DND-41 (cell line): ENCODE results near the gene KIAA0040.

Experiments used
- ATAC-seq: fragments of 200-7000 bp; cut with Tn5 transposase; 3 replicates; pipeline ENCODE4 v1.9.1; 2021; ENCODE audit warnings: low read depth; ENCODE audit not compliant: insufficient read depth
- DNase-seq: peaks from one replicate; pipeline ENCODE4 v3.0.0-alpha.2; 2020
- H2AFZ ChIP-seq: 2 replicates; pipeline ENCODE4 v1.6.0; 2012; ENCODE audit warnings: low read depth, low read length
- H3K27ac ChIP-seq: 2 replicates; pipeline ENCODE4 v1.5.1; 2012; ENCODE audit warnings: low read length, inconsistent platforms
- H3K27me3 ChIP-seq: fragments of 200-600 bp; sonication (generic); 2 replicates; pipeline ENCODE4 v1.6.0; 2012; ENCODE audit warnings: low read length, mild to moderate bottlenecking, inconsistent platforms; ENCODE audit not compliant: insufficient read depth, poor library complexity
- H3K36me3 ChIP-seq: 2 replicates; pipeline ENCODE4 v1.5.1; 2012; ENCODE audit warnings: low read length, inconsistent platforms; ENCODE audit not compliant: insufficient read depth
- H3K4me1 ChIP-seq: 2 replicates; pipeline ENCODE4 v1.5.1; 2012; ENCODE audit warnings: mild to moderate bottlenecking, low read length; ENCODE audit not compliant: insufficient read depth
- H3K4me2 ChIP-seq: 2 replicates; pipeline ENCODE4 v1.6.0; 2012; ENCODE audit warnings: mild to moderate bottlenecking, moderate library complexity, low read length, inconsistent platforms; ENCODE audit not compliant: insufficient read depth
- H3K4me3 ChIP-seq, 2 experiments: fragments of 200-600 bp in 1 of 2; shearing (Covaris generic) in 1 of 2; 2 replicates each; pipeline ENCODE4 v1.5.1; 2012 to 2016; ENCODE audit warnings: inconsistent platforms in 2 of 2, low read length in 2 of 2, mild to moderate bottlenecking in 2 of 2, low read depth in 1 of 2, moderate library complexity in 1 of 2
- H3K79me2 ChIP-seq: 2 replicates; pipeline ENCODE4 v1.6.0; 2012; ENCODE audit warnings: low read length, inconsistent platforms; ENCODE audit not compliant: insufficient read depth
- H3K9ac ChIP-seq: 2 replicates; pipeline ENCODE4 v1.6.0; 2012; ENCODE audit warnings: low read depth, mild to moderate bottlenecking, inconsistent platforms, low read length, moderate library complexity
- H3K9me3 ChIP-seq: 2 replicates; pipeline ENCODE4 v1.5.1; 2012; ENCODE audit warnings: low read length, moderate library complexity, mild to moderate bottlenecking, inconsistent platforms; ENCODE audit not compliant: insufficient read depth, severe bottlenecking
- H4K20me1 ChIP-seq: 2 replicates; pipeline ENCODE4 v1.6.0; 2012; ENCODE audit warnings: low read length; ENCODE audit not compliant: insufficient read depth
- EZH2 ChIP-seq: IDR thresholded peaks from 3 replicates; pipeline ENCODE4 v1.6.1; 2012; ENCODE audit warnings: borderline replicate concordance, low read depth, mild to moderate bottlenecking, moderate library complexity, low read length, inconsistent platforms; ENCODE audit not compliant: severe bottlenecking
- TF ChIP-seq, protein P1 (sequence below): IDR thresholded peaks from 2 replicates; pipeline ENCODE4 v1.5.1; 2012; ENCODE audit warnings: borderline replicate concordance, low read length, moderate library complexity, mild to moderate bottlenecking; ENCODE audit not compliant: poor library complexity, severe bottlenecking; ENCODE audit errors: extremely low read depth

Gene KIAA0040

DNA sequence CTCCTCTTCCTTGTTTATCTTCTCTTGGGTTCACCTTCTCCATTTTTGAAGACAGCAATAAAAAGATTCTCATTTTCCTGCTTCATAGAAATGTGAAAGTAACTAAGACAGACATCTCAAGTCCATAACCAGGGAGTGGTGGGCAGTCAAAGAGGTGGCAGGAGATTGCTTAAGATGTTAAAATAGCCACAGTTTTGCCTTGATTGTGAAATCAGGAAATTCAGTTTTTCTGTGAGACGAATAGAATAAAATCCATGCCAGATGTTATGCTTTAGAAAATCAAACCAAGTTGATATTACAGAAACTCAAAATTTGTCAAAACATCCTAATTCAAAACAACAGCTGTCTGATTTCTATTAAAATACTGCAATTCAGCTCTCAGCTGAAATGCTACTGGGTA lies 67.7 kb downstream of the KIAA0040 start:
- H3K9ac ChIP-seq: no peak overlapping the region
- no peak overlapping the region for H3K4me3 ChIP-seq
- H3K9me3 ChIP-seq: no peaks in the 10 kb centered on the region
- no peaks in the 10 kb centered on the region for H4K20me1 ChIP-seq
- peaks cover 3% of the 10 kb centered on the region for H3K27me3 ChIP-seq
- no peaks in the 10 kb centered on the region for H3K79me2 ChIP-seq
- H3K27ac ChIP-seq: no peak overlapping the region
- TF ChIP-seq EZH2: no peak
- TF ChIP-seq, protein P1, sequence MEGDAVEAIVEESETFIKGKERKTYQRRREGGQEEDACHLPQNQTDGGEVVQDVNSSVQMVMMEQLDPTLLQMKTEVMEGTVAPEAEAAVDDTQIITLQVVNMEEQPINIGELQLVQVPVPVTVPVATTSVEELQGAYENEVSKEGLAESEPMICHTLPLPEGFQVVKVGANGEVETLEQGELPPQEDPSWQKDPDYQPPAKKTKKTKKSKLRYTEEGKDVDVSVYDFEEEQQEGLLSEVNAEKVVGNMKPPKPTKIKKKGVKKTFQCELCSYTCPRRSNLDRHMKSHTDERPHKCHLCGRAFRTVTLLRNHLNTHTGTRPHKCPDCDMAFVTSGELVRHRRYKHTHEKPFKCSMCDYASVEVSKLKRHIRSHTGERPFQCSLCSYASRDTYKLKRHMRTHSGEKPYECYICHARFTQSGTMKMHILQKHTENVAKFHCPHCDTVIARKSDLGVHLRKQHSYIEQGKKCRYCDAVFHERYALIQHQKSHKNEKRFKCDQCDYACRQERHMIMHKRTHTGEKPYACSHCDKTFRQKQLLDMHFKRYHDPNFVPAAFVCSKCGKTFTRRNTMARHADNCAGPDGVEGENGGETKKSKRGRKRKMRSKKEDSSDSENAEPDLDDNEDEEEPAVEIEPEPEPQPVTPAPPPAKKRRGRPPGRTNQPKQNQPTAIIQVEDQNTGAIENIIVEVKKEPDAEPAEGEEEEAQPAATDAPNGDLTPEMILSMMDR: no peak
- no peak overlapping the region for H3K4me2 ChIP-seq
- H3K36me3 ChIP-seq: no peaks in the 10 kb centered on the region
- no peak for ATAC-seq
- DNase-seq: no peak
- no peak overlapping the region for H2AFZ ChIP-seq
- H3K4me1 ChIP-seq: peaks cover 2% of the 10 kb centered on the region; the same call in 1 of the 2 replicates

DNA sequence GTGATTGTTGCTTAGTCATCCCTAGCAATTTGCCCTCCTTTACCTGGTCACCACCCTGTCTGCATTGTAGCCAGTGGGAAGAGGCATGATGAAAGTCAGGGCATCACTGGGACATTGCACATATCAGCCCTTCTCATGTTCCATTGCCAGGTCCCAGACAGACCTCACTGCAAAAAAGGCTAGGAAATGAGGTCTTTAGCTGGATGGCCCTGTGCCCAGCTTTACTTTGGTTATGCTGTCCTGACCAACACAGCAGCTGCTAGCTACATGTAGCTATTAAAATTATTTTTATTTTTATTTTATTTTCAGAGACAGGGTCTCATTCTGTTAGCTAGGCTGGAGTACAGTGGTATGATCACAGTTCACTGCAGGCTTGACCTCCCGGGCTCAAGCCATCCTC lies 72.1 kb downstream of the KIAA0040 start:
- no peak overlapping the region for H3K9ac ChIP-seq
- H3K9me3 ChIP-seq: no peaks in the 10 kb centered on the region
- no peaks in the 10 kb centered on the region for H3K36me3 ChIP-seq
- no peaks in the 10 kb centered on the region for H4K20me1 ChIP-seq
- H3K27ac ChIP-seq: no peak overlapping the region
- TF ChIP-seq, protein P1: no peak
- TF ChIP-seq EZH2: no peak
- H3K4me1 ChIP-seq: no peaks in the 10 kb centered on the region
- no peaks in the 10 kb centered on the region for H3K79me2 ChIP-seq
- peaks cover 3% of the 10 kb centered on the region for H3K27me3 ChIP-seq
- no peak for ATAC-seq
- H2AFZ ChIP-seq: no peak overlapping the region
- no peak for DNase-seq
- no peak overlapping the region for H3K4me3 ChIP-seq
- H3K4me2 ChIP-seq: no peak overlapping the region

DNA sequence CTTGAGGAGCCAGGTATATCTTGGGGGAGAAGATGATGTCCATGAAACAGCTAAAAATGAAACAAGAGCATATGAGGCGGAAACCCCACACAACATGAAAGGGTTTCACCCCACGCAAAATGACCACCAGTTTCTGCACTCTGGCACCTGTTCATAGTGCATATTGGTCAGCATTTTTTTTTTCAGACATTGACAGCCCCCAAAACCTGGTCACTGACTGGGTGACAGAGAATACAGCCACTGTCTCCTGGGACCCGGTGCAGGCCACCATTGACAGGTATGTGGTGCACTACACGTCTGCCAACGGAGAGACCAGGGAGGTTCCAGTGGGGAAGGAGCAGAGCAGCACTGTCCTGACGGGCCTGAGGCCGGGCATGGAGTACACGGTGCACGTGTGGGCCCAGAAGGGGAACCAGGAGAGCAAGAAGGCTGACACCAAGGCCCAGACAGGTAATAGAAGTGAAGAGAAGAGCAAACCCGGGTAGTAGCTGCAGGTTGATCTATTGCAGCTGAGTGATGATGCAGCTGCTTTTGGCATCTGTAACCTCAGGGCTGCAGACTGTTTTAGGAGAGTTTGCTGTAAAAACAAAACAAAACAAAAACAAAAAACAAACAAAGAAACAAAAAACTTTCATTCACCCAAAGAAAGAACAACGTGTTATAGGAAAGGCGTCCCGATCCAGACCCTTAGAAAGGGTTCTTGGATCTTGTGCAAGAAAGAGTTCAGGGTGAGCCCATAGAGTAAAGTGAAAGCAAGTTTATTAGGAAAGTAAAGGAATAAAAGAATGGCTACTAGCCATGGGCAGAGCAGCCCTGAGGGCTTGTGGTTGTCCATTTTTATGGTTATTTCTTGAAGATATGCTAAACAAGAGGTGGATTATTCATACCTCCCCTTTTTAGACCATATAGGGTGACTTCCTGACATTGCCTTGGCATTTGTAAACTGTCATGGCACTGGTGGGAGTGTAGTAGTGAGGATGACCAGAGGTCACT lies 73.9 kb downstream of the KIAA0040 start:
- Histone ChIP-seq H3K4me3 (no peak overlapping the region), H3K4me1 (no peaks in the 10 kb centered on the region), H4K20me1 (no peaks in the 10 kb centered on the region), H3K9me3 (no peaks in the 10 kb centered on the region), H3K36me3 (no peaks in the 10 kb centered on the region), H3K79me2 (no peaks in the 10 kb centered on the region), H3K27ac (no peak overlapping the region), H3K27me3 (no peaks in the 10 kb centered on the region), H3K4me2 (no peak overlapping the region), H2AFZ (no peak overlapping the region), H3K9ac (no peak overlapping the region)
- no peak for ATAC-seq
- no peak for TF ChIP-seq EZH2
- TF ChIP-seq, protein P1: no peak
- DNase-seq: no peak
